DOHH2 (cell line): Measurements from ENCODE around the gene CALN1.

Source experiments
- H3F3A ChIP-seq: fragments of 200-600 bp; sonication (generic), shearing (Covaris generic); 2 replicates; pipeline ENCODE4 v1.6.0; 2016; ENCODE audit warnings: antibody characterized with exemption, mild to moderate bottlenecking; ENCODE audit not compliant: control insufficient read depth, insufficient read depth
- H3K27ac ChIP-seq: fragments of 200-600 bp; sonication (generic); 2 replicates; pipeline ENCODE4 v1.5.1; 2014; ENCODE audit warnings: low read depth, mild to moderate bottlenecking, low read length, moderate library complexity
- H3K27me3 ChIP-seq: fragments of 200-600 bp; sonication (generic); 2 replicates; pipeline ENCODE4 v1.6.1; 2014; ENCODE audit warnings: mild to moderate bottlenecking, low read length, mixed read lengths; ENCODE audit not compliant: control insufficient read depth
- H3K36me3 ChIP-seq: fragments of 200-600 bp; sonication (generic); 2 replicates; pipeline ENCODE4 v1.6.1; 2014; ENCODE audit warnings: mild to moderate bottlenecking, low read length, moderate library complexity, mixed read lengths; ENCODE audit not compliant: control insufficient read depth
- H3K4me1 ChIP-seq: fragments of 200-600 bp; sonication (generic); 2 replicates; pipeline ENCODE4 v1.6.1; 2014; ENCODE audit warnings: mild to moderate bottlenecking, low read length, mixed read lengths; ENCODE audit not compliant: control insufficient read depth
- H3K4me2 ChIP-seq: fragments of 200-600 bp; sonication (generic); 2 replicates; pipeline ENCODE4 v1.6.0; 2014; ENCODE audit warnings: mild to moderate bottlenecking, low read length, moderate library complexity
- H3K4me3 ChIP-seq: fragments of 200-600 bp; sonication (generic); 2 replicates; pipeline ENCODE4 v1.5.1; 2014; ENCODE audit warnings: mild to moderate bottlenecking, low read length, mixed read lengths
- H3K79me2 ChIP-seq: fragments of 200-600 bp; sonication (generic); 2 replicates; pipeline ENCODE4 v1.6.1; 2014; ENCODE audit warnings: mild to moderate bottlenecking, low read length, mixed read lengths; ENCODE audit not compliant: control insufficient read depth
- H3K9me2 ChIP-seq: fragments of 200-600 bp; sonication (generic); replicated peaks from 2 replicates; pipeline ENCODE4 v1.6.1; 2014; ENCODE audit warnings: mild to moderate bottlenecking, low read length, mixed read lengths; ENCODE audit not compliant: control insufficient read depth
- H3K9me3 ChIP-seq: fragments of 200-600 bp; sonication (generic); 2 replicates; pipeline ENCODE4 v1.6.1; 2014; ENCODE audit warnings: antibody characterized with exemption, low read length, mixed read lengths; ENCODE audit not compliant: control insufficient read depth, insufficient read depth
- H4K20me1 ChIP-seq: fragments of 200-600 bp; sonication (generic); 2 replicates; pipeline ENCODE4 v1.6.0; 2014; ENCODE audit warnings: low read depth, mild to moderate bottlenecking, antibody characterized with exemption, low read length, moderate library complexity; ENCODE audit not compliant: control insufficient read depth, insufficient read depth
- CTCF ChIP-seq: fragments of 200-600 bp; sonication (generic); IDR thresholded peaks from one replicate; pipeline ENCODE4 v1.5.1; 2014; ENCODE audit warnings: antibody characterized with exemption, mild to moderate bottlenecking, low read depth, low read length; ENCODE audit not compliant: poor library complexity, severe bottlenecking
- EZH2phosphoT487 ChIP-seq: fragments of 200-600 bp; sonication (generic); IDR thresholded peaks from 2 replicates; pipeline ENCODE4 v1.6.1; 2017; ENCODE audit warnings: borderline replicate concordance, mild to moderate bottlenecking, antibody characterized with exemption, low read length, moderate library complexity, mixed read lengths

The CALN1 gene

GRCh38 chr7:72321637-72322036, 90.5 kb downstream of the CALN1 start:
- TF ChIP-seq CTCF (no peak), EZH2phosphoT487 (no peak)
- H3K4me2 ChIP-seq = no peak overlapping the region
- no peaks in the 10 kb centered on the region for H3K9me3 ChIP-seq
- no peaks in the 10 kb centered on the region for H3K36me3 ChIP-seq
- no peaks in the 10 kb centered on the region for H3K79me2 ChIP-seq
- no peaks in the 10 kb centered on the region for H3F3A ChIP-seq
- H3K9me2 ChIP-seq = no peaks in the 10 kb centered on the region
- no peak overlapping the region for H3K4me3 ChIP-seq
- H3K27me3 ChIP-seq = no peaks in the 10 kb centered on the region
- no peak overlapping the region for H3K27ac ChIP-seq
- no peaks in the 10 kb centered on the region for H4K20me1 ChIP-seq
- H3K4me1 ChIP-seq = no peaks in the 10 kb centered on the region

GRCh38 chr7:72321081-72321480, 91.1 kb downstream of the CALN1 start:
- TF ChIP-seq EZH2phosphoT487 = no peak
- TF ChIP-seq CTCF = no peak
- no peak overlapping the region for H3K27ac ChIP-seq

GRCh38 chr7:72317341-72317740, 94.8 kb downstream of the CALN1 start:
- no peaks in the 10 kb centered on the region for H3K27me3 ChIP-seq
- H3K27ac ChIP-seq = no peak overlapping the region
- H3K4me1 ChIP-seq = no peaks in the 10 kb centered on the region
- no peaks in the 10 kb centered on the region for H3K9me2 ChIP-seq
- no peaks in the 10 kb centered on the region for H3K36me3 ChIP-seq
- no peaks in the 10 kb centered on the region for H4K20me1 ChIP-seq
- H3K4me3 ChIP-seq = no peak overlapping the region
- TF ChIP-seq CTCF (no peak), EZH2phosphoT487 (no peak)
- H3F3A ChIP-seq = no peaks in the 10 kb centered on the region
- H3K9me3 ChIP-seq = no peaks in the 10 kb centered on the region
- H3K4me2 ChIP-seq = no peak overlapping the region
- no peaks in the 10 kb centered on the region for H3K79me2 ChIP-seq

More at GRCh38 chr7:72321081-72321480, 91.1 kb downstream of the CALN1 start:
- no peak overlapping the region for H3K4me3 ChIP-seq
- H3K27me3 ChIP-seq = no peaks in the 10 kb centered on the region
- no peaks in the 10 kb centered on the region for H3K9me2 ChIP-seq
- no peak overlapping the region for H3K4me2 ChIP-seq
- H4K20me1 ChIP-seq = no peaks in the 10 kb centered on the region
- H3K4me1 ChIP-seq = no peaks in the 10 kb centered on the region
- no peaks in the 10 kb centered on the region for H3K79me2 ChIP-seq
- H3K9me3 ChIP-seq = no peaks in the 10 kb centered on the region
- no peaks in the 10 kb centered on the region for H3K36me3 ChIP-seq
- no peaks in the 10 kb centered on the region for H3F3A ChIP-seq

GRCh38 chr7:72316148-72316547, 96.0 kb downstream of the CALN1 start:
- Histone ChIP-seq H3K9me3 (no peaks in the 10 kb centered on the region), H3K4me1 (no peaks in the 10 kb centered on the region), H4K20me1 (no peaks in the 10 kb centered on the region), H3K27me3 (no peaks in the 10 kb centered on the region), H3K4me2 (no peak overlapping the region), H3K9me2 (no peaks in the 10 kb centered on the region), H3K27ac (no peak overlapping the region), H3K79me2 (no peaks in the 10 kb centered on the region), H3F3A (no peaks in the 10 kb centered on the region), H3K4me3 (no peak overlapping the region), H3K36me3 (no peaks in the 10 kb centered on the region)
- no peak for TF ChIP-seq EZH2phosphoT487
- TF ChIP-seq CTCF = no peak
